Osteocyte (in vitro differentiated cells): Measurements from ENCODE around the gene TBL1XR1. TPM values are rescaled to one million over a fixed set of nuclear protein-coding genes. Genes with fewer than 3 reads are reported as not detected.

ENCODE experiments used
- DNase-seq: peaks from one replicate; pipeline ENCODE4 v3.0.0; 2021; ENCODE audit warnings: mixed read lengths; ENCODE audit not compliant: unreplicated experiment; ENCODE audit errors: extremely low spot score
- H3K27ac Mint-ChIP-seq: one replicate; pipeline ENCODE4 v1.8.0; 2021; ENCODE audit warnings: mild to moderate bottlenecking, mixed read lengths; ENCODE audit not compliant: unreplicated experiment
- H3K27me3 Mint-ChIP-seq: one replicate; pipeline ENCODE4 v1.8.0; 2021; ENCODE audit warnings: mixed read lengths; ENCODE audit not compliant: unreplicated experiment
- H3K36me3 Mint-ChIP-seq: one replicate; pipeline ENCODE4 v1.8.0; 2021; ENCODE audit warnings: mixed read lengths; ENCODE audit not compliant: unreplicated experiment
- H3K4me1 Mint-ChIP-seq: one replicate; pipeline ENCODE4 v1.8.0; 2021; ENCODE audit warnings: mixed read lengths; ENCODE audit not compliant: unreplicated experiment
- H3K4me3 Mint-ChIP-seq: one replicate; pipeline ENCODE4 v1.8.0; 2021; ENCODE audit warnings: mild to moderate bottlenecking, moderate library complexity, mixed read lengths; ENCODE audit not compliant: unreplicated experiment
- H3K9me3 Mint-ChIP-seq: one replicate; pipeline ENCODE4 v1.8.0; 2021; ENCODE audit warnings: mixed read lengths; ENCODE audit not compliant: unreplicated experiment
- total RNA-seq: library from RNA; stranded (reverse); gene quantifications from 2 replicates; pipeline ENCODE4 v1.2.1, GENCODE V29; 2021
- TF ChIP-seq, protein P1 (sequence below): fragments of 200-600 bp; sonication (generic); IDR thresholded peaks from 2 replicates; pipeline ENCODE4 v1.5.0; 2021; ENCODE audit warnings: antibody characterized with exemption, mild to moderate bottlenecking, moderate library complexity

Gene TBL1XR1
- total RNA-seq, 1 donor from 2014 or later: 370 TPM

DNA sequence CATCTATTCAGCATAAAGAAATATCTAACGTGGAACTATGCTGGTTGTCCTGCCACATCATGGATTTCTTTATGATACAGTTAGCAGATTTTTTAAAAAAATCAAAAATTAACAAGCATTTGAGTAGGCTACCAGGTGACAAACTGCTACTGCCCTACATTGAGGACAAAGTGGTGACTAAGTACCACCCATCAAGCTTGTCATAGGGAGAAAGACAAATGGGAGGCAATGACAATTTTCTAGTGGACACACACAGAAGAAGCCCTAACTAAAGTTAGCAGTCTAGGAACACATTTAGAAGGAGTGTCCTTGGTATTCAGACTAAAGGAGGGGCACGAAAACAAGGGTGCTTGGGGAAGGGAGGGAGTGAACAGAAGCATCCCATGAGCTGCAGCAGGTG is 131.2 kb downstream of the TBL1XR1 start:
- Mint-ChIP-seq H3K4me1 (peaks cover 41% of the 10 kb centered on the region), H3K36me3 (peaks cover 26% of the 10 kb centered on the region), H3K27ac (no peak overlapping the region), H3K9me3 (no peaks in the 10 kb centered on the region), H3K27me3 (no peaks in the 10 kb centered on the region), H3K4me3 (no peak overlapping the region)
- TF ChIP-seq, protein P1, sequence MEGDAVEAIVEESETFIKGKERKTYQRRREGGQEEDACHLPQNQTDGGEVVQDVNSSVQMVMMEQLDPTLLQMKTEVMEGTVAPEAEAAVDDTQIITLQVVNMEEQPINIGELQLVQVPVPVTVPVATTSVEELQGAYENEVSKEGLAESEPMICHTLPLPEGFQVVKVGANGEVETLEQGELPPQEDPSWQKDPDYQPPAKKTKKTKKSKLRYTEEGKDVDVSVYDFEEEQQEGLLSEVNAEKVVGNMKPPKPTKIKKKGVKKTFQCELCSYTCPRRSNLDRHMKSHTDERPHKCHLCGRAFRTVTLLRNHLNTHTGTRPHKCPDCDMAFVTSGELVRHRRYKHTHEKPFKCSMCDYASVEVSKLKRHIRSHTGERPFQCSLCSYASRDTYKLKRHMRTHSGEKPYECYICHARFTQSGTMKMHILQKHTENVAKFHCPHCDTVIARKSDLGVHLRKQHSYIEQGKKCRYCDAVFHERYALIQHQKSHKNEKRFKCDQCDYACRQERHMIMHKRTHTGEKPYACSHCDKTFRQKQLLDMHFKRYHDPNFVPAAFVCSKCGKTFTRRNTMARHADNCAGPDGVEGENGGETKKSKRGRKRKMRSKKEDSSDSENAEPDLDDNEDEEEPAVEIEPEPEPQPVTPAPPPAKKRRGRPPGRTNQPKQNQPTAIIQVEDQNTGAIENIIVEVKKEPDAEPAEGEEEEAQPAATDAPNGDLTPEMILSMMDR: no peak
- no peak for DNase-seq

- TF ChIP-seq, protein P1: no peak
- H3K27me3 Mint-ChIP-seq: no peaks in the 10 kb centered on the region
- H3K27ac Mint-ChIP-seq: no peak overlapping the region
- H3K36me3 Mint-ChIP-seq: peaks cover 30% of the 10 kb centered on the region
- no peak overlapping the region for H3K4me3 Mint-ChIP-seq
- no peak for DNase-seq
- H3K9me3 Mint-ChIP-seq: no peaks in the 10 kb centered on the region
- H3K4me1 Mint-ChIP-seq: peaks cover 38% of the 10 kb centered on the region
Observed at GRCh38 chr3:177065285-177066033, 131.8 kb downstream of the TBL1XR1 start.

DNA sequence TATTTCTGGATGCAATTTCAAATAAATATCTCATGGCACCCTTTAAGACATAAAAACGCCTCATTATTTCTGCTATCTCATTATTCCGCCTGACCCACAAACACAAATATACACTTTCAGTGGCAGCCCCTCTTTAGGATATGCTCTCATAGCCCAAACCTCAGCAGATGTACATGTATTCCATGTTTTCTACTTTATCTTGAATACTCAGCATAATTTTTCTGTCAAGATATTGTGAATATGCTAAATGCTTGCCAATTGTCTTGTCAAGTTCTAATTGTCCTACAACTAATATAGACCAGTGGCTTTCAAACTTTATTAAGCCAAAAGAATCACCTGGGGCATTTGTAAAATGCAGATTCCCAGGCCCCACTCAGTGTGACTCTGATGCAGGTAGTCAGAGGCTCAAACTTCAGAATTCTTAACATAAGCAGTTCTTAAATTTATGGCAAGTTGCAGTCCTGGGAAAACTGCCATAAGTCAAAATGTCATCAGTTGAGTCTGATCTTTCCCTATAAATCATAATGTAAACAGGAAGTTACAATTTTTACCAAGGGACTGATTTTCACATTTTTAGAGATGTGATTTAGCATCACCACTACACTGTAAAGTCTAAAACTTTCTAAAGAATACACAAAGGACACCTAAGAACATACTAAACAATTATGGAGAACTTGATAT is 135.1 kb downstream of the TBL1XR1 start:
- peak overlapping the region; percentile 47 for H3K27ac Mint-ChIP-seq
- H3K9me3 Mint-ChIP-seq: no peaks in the 10 kb centered on the region
- H3K36me3 Mint-ChIP-seq: peaks cover 39% of the 10 kb centered on the region
- no peaks in the 10 kb centered on the region for H3K27me3 Mint-ChIP-seq
- no peak overlapping the region for H3K4me3 Mint-ChIP-seq
- no peak for DNase-seq
- peaks cover 28% of the 10 kb centered on the region for H3K4me1 Mint-ChIP-seq
- TF ChIP-seq, protein P1: no peak

GRCh38 chr3:177061369-177061768 is 135.9 kb downstream of the TBL1XR1 start:
- H3K9me3 Mint-ChIP-seq: no peaks in the 10 kb centered on the region
- H3K27ac Mint-ChIP-seq: no peak overlapping the region
- no peak overlapping the region for H3K4me3 Mint-ChIP-seq
- H3K36me3 Mint-ChIP-seq: peaks cover 39% of the 10 kb centered on the region
- no peak for DNase-seq
- no peaks in the 10 kb centered on the region for H3K27me3 Mint-ChIP-seq
- TF ChIP-seq, protein P1: no peak
- H3K4me1 Mint-ChIP-seq: peaks cover 25% of the 10 kb centered on the region

- H3K36me3 Mint-ChIP-seq: peaks cover 39% of the 10 kb centered on the region
- no peak overlapping the region for H3K4me3 Mint-ChIP-seq
- H3K4me1 Mint-ChIP-seq: peaks cover 26% of the 10 kb centered on the region
- no peak for DNase-seq
- H3K9me3 Mint-ChIP-seq: no peaks in the 10 kb centered on the region
- TF ChIP-seq, protein P1: no peak
- H3K27ac Mint-ChIP-seq: no peak overlapping the region
- no peaks in the 10 kb centered on the region for H3K27me3 Mint-ChIP-seq
Observed at GRCh38 chr3:177060492-177060891, 136.8 kb downstream of the TBL1XR1 start.
